Rectal smooth muscle tissue (tissue), 1 donor: ENCODE measurements around the gene ADORA1.

Experiments
- H3K27ac ChIP-seq: one replicate; pipeline ENCODE4 v1.7.0; 2013; ENCODE audit warnings: low read depth, low read length, inconsistent platforms
- H3K27me3 ChIP-seq: one replicate; pipeline ENCODE4 v1.7.0; 2013; ENCODE audit warnings: low read length; ENCODE audit not compliant: control insufficient read depth, insufficient read depth
- H3K36me3 ChIP-seq: one replicate; pipeline ENCODE4 v1.7.0; 2013; ENCODE audit warnings: low read length; ENCODE audit not compliant: control insufficient read depth, insufficient read depth
- H3K4me1 ChIP-seq: one replicate; pipeline ENCODE4 v1.7.0; 2013; ENCODE audit warnings: low read length; ENCODE audit not compliant: control insufficient read depth, insufficient read depth
- H3K4me3 ChIP-seq: one replicate; pipeline ENCODE4 v1.7.0; 2013; ENCODE audit warnings: low read length
- H3K9ac ChIP-seq: one replicate; pipeline ENCODE4 v1.7.0; 2013; ENCODE audit warnings: low read length

The ADORA1 gene

DNA sequence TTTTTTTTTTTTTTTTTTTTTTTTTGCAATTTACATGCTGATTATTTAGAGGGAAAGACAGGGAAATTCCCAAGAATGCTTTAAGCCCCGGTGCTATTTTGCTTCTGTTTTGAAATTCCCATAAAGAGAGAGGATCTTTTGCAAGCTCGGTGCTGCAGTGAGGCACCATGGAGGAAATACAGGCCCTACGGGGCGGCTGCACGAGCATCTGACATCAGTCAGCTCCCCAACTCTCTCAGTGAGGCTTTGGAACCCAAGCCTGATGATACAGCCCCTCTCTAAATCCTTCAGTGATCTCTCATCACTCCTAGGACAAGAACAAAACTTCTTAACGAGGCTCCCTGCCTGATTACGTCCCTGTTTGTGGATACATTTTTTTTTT, 59.8 kb downstream of the ADORA1 start:
- H3K27ac ChIP-seq = no peak overlapping the region
- no peaks in the 10 kb centered on the region for H3K36me3 ChIP-seq
- no peak overlapping the region for H3K4me3 ChIP-seq
- H3K27me3 ChIP-seq = no peaks in the 10 kb centered on the region
- no peak overlapping the region for H3K9ac ChIP-seq
- no peaks in the 10 kb centered on the region for H3K4me1 ChIP-seq

DNA sequence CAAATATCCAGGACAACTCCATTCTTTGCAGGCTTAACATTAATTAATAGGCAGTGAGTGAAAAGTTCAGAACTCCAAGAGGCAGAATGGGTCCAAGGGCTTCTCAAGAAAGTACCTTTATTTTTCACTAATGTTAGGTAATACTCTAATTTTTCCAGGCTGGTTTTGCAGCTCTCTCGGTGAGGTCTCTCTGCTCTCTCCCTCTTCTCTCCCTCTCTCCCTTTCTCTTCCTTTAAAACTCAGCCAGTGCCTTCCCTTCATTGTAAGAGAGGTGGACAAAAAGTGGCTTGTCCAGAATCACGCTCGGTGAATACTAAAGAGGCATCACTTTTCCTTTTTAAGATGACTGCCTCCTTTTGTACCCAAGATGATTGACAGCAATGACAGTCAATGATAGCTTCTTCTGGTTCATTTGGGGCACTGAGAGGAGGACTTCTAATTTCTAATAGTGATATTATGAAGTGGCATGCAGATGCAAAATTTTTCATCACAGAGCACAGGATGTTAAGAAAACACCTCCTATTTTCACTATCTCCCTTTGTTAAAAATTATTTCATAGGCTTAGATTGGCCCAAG, 60.3 kb downstream of the ADORA1 start:
- H3K27ac ChIP-seq = no peak overlapping the region
- H3K4me1 ChIP-seq = no peaks in the 10 kb centered on the region
- no peaks in the 10 kb centered on the region for H3K27me3 ChIP-seq
- H3K4me3 ChIP-seq = no peak overlapping the region
- H3K9ac ChIP-seq = no peak overlapping the region
- no peaks in the 10 kb centered on the region for H3K36me3 ChIP-seq

DNA sequence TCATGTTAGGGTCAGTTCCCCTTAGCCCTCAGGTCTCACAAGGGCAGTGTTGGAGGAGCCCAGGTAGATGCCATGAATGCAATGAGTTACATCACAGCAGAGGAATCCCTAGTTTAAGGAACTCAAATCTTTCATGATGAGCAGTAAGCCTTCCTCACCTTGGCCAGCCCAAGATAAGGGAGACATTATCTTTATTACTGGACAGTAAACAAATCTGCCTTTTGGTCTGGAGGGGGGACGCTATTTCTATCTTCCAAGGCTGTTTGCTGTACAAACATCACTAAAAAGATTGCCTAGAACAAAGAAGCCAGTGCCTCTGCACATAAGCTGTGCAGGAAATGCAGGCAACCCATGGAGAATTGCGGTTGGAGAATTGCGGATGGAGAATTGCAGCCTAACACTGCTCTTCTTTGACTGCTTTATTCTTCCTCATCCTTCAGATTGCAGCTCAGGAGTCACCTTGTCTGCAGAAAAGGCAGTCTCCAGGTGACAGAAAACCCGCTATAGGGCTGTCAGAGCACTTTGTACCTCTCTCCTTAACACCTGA, 61.2 kb downstream of the ADORA1 start:
- no peaks in the 10 kb centered on the region for H3K27me3 ChIP-seq
- no peak overlapping the region for H3K9ac ChIP-seq
- H3K36me3 ChIP-seq = no peaks in the 10 kb centered on the region
- H3K4me3 ChIP-seq = no peak overlapping the region
- no peaks in the 10 kb centered on the region for H3K4me1 ChIP-seq
- no peak overlapping the region for H3K27ac ChIP-seq

- H3K27ac ChIP-seq = no peak overlapping the region
- no peak overlapping the region for H3K4me3 ChIP-seq
- no peaks in the 10 kb centered on the region for H3K4me1 ChIP-seq
- H3K9ac ChIP-seq = no peak overlapping the region
- no peaks in the 10 kb centered on the region for H3K36me3 ChIP-seq
- H3K27me3 ChIP-seq = no peaks in the 10 kb centered on the region
Measured at GRCh38 chr1:203189951-203190352, 62.4 kb downstream of the ADORA1 start.

GRCh38 chr1:203190949-203191348, 63.4 kb downstream of the ADORA1 start:
- Histone ChIP-seq H3K9ac (no peak overlapping the region), H3K4me1 (no peaks in the 10 kb centered on the region), H3K27ac (no peak overlapping the region), H3K27me3 (no peaks in the 10 kb centered on the region), H3K4me3 (no peak overlapping the region), H3K36me3 (no peaks in the 10 kb centered on the region)

DNA sequence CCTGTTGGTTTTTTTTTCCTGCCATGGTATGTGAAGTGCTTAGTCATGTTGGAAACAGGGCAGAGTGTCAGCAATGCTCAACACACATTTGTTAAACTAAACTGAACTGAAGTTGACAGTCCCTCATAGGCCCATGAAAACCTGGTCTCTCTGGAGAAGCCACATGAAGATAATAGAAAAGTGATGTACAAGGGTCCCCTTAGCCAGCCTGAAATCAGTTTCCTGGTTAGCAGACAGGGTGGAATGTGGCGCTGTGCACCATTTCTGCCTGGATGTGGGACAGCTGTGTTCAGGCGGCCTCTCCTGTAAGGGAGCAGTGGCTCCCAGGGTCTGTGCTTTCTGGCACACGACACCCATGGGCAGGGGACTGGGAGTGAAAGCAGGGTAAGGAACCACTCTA, 68.8 kb downstream of the ADORA1 start:
- no peaks in the 10 kb centered on the region for H3K36me3 ChIP-seq
- H3K4me3 ChIP-seq = no peak overlapping the region
- H3K27me3 ChIP-seq = no peaks in the 10 kb centered on the region
- no peak overlapping the region for H3K9ac ChIP-seq
- no peak overlapping the region for H3K27ac ChIP-seq
- no peaks in the 10 kb centered on the region for H3K4me1 ChIP-seq

DNA sequence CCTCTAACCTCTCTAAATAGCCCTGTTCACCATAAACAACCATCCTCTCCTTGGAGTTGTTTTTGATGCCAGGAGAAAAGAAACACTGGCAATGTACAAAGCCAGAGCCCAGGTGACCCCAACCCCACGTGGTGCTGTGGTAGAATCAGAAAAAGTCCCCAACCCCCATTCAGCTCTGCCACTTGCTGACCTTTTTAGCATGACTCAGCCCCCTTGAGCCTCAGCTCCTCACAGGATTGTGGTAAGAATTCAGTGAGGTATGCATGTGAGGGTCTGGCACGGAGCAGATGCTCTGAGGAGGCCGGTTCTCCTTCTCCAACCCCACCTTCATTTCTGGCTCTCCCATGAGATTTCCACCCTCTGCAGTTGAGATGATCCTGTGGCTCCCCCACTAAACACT, 70.1 kb downstream of the ADORA1 start:
- Histone ChIP-seq H3K4me3 (no peak overlapping the region), H3K27ac (no peak overlapping the region), H3K27me3 (no peaks in the 10 kb centered on the region), H3K36me3 (no peaks in the 10 kb centered on the region), H3K4me1 (no peaks in the 10 kb centered on the region), H3K9ac (no peak overlapping the region)

DNA sequence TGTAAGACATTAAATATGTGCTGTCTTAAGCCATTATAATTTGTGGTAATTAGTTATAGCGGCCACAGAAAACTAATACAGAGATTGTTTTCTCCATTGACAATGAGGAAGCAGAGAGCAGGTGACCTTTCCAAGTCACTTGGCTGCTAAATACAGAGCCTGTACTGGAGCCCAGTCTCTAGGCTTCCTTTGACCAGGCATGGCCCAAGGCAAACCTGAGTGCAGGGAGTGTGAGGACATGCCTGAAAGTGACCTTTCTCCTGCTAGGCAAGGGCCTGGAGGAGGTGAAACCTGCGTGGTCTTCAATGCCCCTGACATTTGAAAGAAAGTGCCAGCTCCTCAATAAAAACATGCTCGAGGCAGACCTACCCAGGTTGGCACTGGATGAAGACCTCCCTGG, 71.5 kb downstream of the ADORA1 start:
- H3K9ac ChIP-seq = no peak overlapping the region
- no peak overlapping the region for H3K27ac ChIP-seq

GRCh38 chr1:203199481-203199815, 71.9 kb downstream of the ADORA1 start:
- Histone ChIP-seq H3K27ac (no peak overlapping the region), H3K4me1 (no peaks in the 10 kb centered on the region), H3K27me3 (no peaks in the 10 kb centered on the region), H3K9ac (no peak overlapping the region), H3K4me3 (no peak overlapping the region), H3K36me3 (no peaks in the 10 kb centered on the region)

More for the DNA sequence above, 71.5 kb downstream of the ADORA1 start:
- Histone ChIP-seq H3K36me3 (no peaks in the 10 kb centered on the region), H3K4me1 (no peaks in the 10 kb centered on the region), H3K4me3 (no peak overlapping the region), H3K27me3 (no peaks in the 10 kb centered on the region)

GRCh38 chr1:203199816-203200571, 72.5 kb downstream of the ADORA1 start:
- no peaks in the 10 kb centered on the region for H3K27me3 ChIP-seq
- H3K4me1 ChIP-seq = no peaks in the 10 kb centered on the region
- H3K4me3 ChIP-seq = no peak overlapping the region
- H3K36me3 ChIP-seq = no peaks in the 10 kb centered on the region
- no peak overlapping the region for H3K9ac ChIP-seq
- H3K27ac ChIP-seq = no peak overlapping the region

GRCh38 chr1:203200916-203201315, 73.4 kb downstream of the ADORA1 start:
- Histone ChIP-seq H3K27me3 (no peaks in the 10 kb centered on the region), H3K9ac (no peak overlapping the region), H3K27ac (no peak overlapping the region)

DNA sequence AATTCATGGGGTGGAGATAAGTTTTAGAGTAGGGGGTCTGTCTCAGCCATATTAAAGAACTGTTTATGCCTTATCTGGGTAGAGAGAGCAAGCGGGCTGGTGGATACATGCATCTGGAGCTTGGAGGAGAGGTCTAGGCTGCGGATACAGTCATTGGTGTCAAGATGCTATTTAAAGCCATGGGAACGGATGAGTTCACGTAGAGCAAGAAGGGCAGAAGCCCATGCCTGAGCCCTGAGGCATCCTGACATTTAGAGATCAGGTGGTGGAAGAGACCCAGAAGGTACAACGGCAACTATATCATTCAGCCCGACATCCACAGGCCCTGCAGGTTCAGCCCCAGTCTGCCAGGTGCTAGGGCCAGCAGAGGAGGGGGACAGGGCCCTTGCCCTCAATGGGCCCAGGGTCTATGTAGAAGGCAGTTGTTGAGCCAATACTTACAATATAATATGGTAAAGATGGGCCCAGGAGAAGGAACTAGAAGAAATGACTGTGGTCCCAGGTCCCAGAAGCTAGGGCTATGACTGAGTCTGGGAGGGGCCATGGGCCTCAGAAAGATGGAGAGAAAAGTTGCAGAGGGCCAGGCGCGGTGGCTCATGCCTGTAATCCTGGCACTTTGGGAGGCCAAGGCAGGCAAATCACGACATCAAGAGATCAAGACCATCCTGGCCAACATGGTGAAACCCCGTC, 74.1 kb downstream of the ADORA1 start:
- Histone ChIP-seq H3K4me1 (no peaks in the 10 kb centered on the region), H3K36me3 (no peaks in the 10 kb centered on the region), H3K4me3 (no peak overlapping the region), H3K9ac (no peak overlapping the region), H3K27me3 (no peaks in the 10 kb centered on the region), H3K27ac (no peak overlapping the region)

More at GRCh38 chr1:203200916-203201315, 73.4 kb downstream of the ADORA1 start:
- no peaks in the 10 kb centered on the region for H3K4me1 ChIP-seq
- no peak overlapping the region for H3K4me3 ChIP-seq
- H3K36me3 ChIP-seq = no peaks in the 10 kb centered on the region
